ENCODE measurements around the gene ETFRF1.
A peak's percentile ranks its signal among the peaks of the same experiment; 100 is the strongest.

The ETFRF1 gene

GRCh38 chr12:25186038-25186787, 8.8 kb upstream of the ETFRF1 start (continued):
- TF ChIP-seq ZNF521 (tag by site-specific recombination; IDR thresholded peaks at IDR 0.05) = no peak

GRCh38 chr12:25186788-25187402, 8.1 kb upstream of the ETFRF1 start:
- TF ChIP-seq ZBTB48 (tag by site-specific recombination; IDR thresholded peaks at IDR 0.05) (no peak), ZNF10 (tag by site-specific recombination; IDR thresholded peaks at IDR 0.05) (peak; percentile 66; the same call in 1 of the 2 replicates), ZNF654 (tag by site-specific recombination; IDR thresholded peaks at IDR 0.05; ENCODE audit: low read depth) (no peak)
- Histone ChIP-seq H3K4me3 (ENCODE audit: low read depth, low read length) (no peak overlapping the region), H3K9me3 (ENCODE audit: control insufficient read depth, insufficient read depth, low read depth, low read length) (no peaks in the 10 kb centered on the region), H3K36me3 (ENCODE audit: control insufficient read depth in 2 of 2, insufficient read depth in 1 of 2, low read length in 2 of 2) (no peaks in the 10 kb centered on the region), H3K4me1 (ENCODE audit: control insufficient read depth, insufficient read depth, low read length) (no peaks in the 10 kb centered on the region), H3K27ac (ENCODE audit: extremely low read depth, low read depth, low read length) (no peak overlapping the region)
- ChIA-PET POLR2A (no interaction called here), CTCF (interaction anchor here (0.7 kb wide), 1 partner anchor 1541 kb away, joined by 3 read pairs; no protein-coding TSS in a partner anchor)

- Histone ChIP-seq H3K27ac (ENCODE audit: extremely low read depth, low read depth, low read length) (no peak overlapping the region), H3K36me3 (ENCODE audit: control insufficient read depth in 2 of 2, insufficient read depth in 1 of 2, low read length in 2 of 2) (no peaks in the 10 kb centered on the region), H3K4me1 (ENCODE audit: control insufficient read depth, insufficient read depth, low read length) (no peaks in the 10 kb centered on the region), H3K4me3 (ENCODE audit: low read depth, low read length) (no peak overlapping the region), H3K9me3 (ENCODE audit: control insufficient read depth, insufficient read depth, low read depth, low read length) (no peaks in the 10 kb centered on the region)
- TF ChIP-seq SP2 (tag by site-specific recombination; IDR thresholded peaks at IDR 0.05) (no peak), REST (tag by site-specific recombination; IDR thresholded peaks at IDR 0.05) (no peak), ZNF155 (tag by site-specific recombination; IDR thresholded peaks at IDR 0.05) (no peak), ZNF302 (tag by site-specific recombination; IDR thresholded peaks at IDR 0.05; ENCODE audit: low read depth) (no peak), KLF1 (tag by site-specific recombination; IDR thresholded peaks at IDR 0.05) (no peak), ZFHX2 (tag by site-specific recombination; conservative IDR thresholded peaks at IDR 0.05) (no peak), ZNF768 (tag by site-specific recombination; IDR thresholded peaks at IDR 0.05) (no peak), ZFP3 (tag by site-specific recombination; IDR thresholded peaks at IDR 0.05; ENCODE audit: low read depth) (no peak), ZNF596 (tag by site-specific recombination; IDR thresholded peaks at IDR 0.05) (no peak), ZNF16 (tag by site-specific recombination; IDR thresholded peaks at IDR 0.05; ENCODE audit: low read depth) (no peak), ZNF473 (tag by site-specific recombination; IDR thresholded peaks at IDR 0.05) (no peak), ZBTB17 (tag by site-specific recombination; IDR thresholded peaks at IDR 0.05) (no peak), ZNF571 (tag by site-specific recombination; IDR thresholded peaks at IDR 0.05) (no peak), ZBTB11 (tag by site-specific recombination; conservative IDR thresholded peaks at IDR 0.05; ENCODE audit: low read depth) (no peak), ZNF211 (tag by site-specific recombination; IDR thresholded peaks at IDR 0.05; ENCODE audit: low read depth) (no peak), ELK4 (IDR thresholded peaks at IDR 0.05; ENCODE audit: borderline replicate concordance, low read depth, low read length) (no peak), ZNF580 (tag by site-specific recombination; IDR thresholded peaks at IDR 0.05) (no peak)
- POLR2A ChIA-PET = no interaction called here
- CTCF ChIA-PET = no interaction called here
These were observed 7.3 kb upstream of the ETFRF1 start for GRCh38 chr12:25187781-25188180.
